ENCODE data around the gene DGKQ. TPM values are rescaled to one million over a fixed set of nuclear protein-coding genes. Genes with fewer than 3 reads are reported as not detected.

The DGKQ gene
- total and polyA plus RNA-seq, 2 donors (not counting 3 experiments of a cell fraction or from before 2014, with no cell fraction given), result 15.8 to 20.2 TPM

DNA sequence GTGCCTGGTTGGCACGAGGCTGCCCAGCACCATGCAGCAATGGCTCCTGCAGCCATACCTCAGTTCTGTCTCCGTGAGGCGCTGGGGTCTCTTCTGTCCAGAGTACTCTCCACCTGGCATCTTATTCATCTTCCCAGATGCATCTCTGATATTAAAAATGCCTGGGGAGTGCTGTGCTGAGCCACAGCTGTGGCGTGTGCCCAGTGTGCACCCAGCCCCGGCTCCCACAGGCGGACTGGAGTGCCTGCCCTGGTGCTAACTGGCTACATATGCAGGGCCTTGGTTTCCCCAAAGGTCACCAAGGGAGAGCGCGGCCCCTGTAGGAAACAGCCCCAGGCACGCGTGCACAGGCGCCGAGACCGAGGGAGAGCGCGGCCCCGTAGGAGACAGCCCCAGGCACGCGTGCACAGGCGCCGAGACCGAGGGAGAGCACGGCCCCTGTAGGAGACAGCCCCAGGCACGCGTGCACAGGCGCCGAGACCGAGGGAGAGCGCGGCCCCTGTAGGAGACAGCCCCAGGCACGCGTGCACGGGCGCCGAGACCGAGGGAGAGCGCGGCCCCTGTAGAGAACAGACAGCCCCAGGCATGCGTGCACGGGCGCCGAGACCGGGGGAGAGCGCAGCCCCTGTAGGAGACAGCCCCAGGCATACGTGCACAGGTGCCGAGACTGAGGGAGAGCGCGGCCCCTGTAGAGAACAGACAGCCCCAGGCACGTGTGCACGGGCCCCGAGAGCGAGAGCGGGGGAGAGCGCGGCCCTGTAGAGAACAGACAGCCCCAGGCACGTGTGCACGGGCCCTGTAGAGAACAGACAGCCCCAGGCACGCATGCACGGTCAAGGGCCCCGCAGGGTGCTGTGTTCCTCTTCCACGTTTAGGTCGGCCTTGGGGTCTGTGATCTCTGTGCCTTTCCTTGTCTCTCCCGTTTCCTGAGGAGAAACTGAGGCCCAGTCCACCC lies 26.6 kb downstream of the DGKQ start:
- TF ChIP-seq CTCF (IDR thresholded peaks at IDR 0.05; ENCODE audit: extremely low read depth in 1 of 2, insufficient read depth in 1 of 2, low read depth in 1 of 2, low read length in 2 of 2) (no peak), GATA2 (IDR thresholded peaks at IDR 0.05; ENCODE audit: insufficient read depth, insufficient read length, low read depth, low read length) (no peak), FOS (IDR thresholded peaks at IDR 0.05; ENCODE audit: borderline replicate concordance, insufficient read depth, low read length) (no peak), JUN (IDR thresholded peaks at IDR 0.05; ENCODE audit: borderline replicate concordance, insufficient read depth, insufficient read length, low read depth) (no peak), POLR2AphosphoS5 (IDR thresholded peaks at IDR 0.05; ENCODE audit: insufficient read depth, low read depth, low read length) (no peak), POLR2A (IDR thresholded peaks at IDR 0.05; ENCODE audit: low read depth, low read length) (no peak), MYC (IDR thresholded peaks at IDR 0.05; ENCODE audit: low read depth, low read length) (no peak), EZH2 (IDR thresholded peaks at IDR 0.05; ENCODE audit: borderline replicate concordance, low read depth, low read length, severe bottlenecking) (no peak)
- TF ChIP-seq, protein P1, sequence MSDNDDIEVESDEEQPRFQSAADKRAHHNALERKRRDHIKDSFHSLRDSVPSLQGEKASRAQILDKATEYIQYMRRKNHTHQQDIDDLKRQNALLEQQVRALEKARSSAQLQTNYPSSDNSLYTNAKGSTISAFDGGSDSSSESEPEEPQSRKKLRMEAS (IDR thresholded peaks at IDR 0.05; ENCODE audit: insufficient read depth, insufficient read length), result no peak
- Histone ChIP-seq H3K27me3 (ENCODE audit: control insufficient read depth in 2 of 2, insufficient read depth in 2 of 2, low read length in 2 of 2) (no peaks in the 10 kb centered on the region), H3K9me3 (replicated peaks; ENCODE audit: control insufficient read depth, insufficient read depth, low read length) (no peaks in the 10 kb centered on the region), H3K79me2 (ENCODE audit: control insufficient read depth, insufficient read depth, low read length) (no peaks in the 10 kb centered on the region), H3K9ac (replicated peaks; ENCODE audit: extremely low read depth, insufficient read depth, low read length) (no peak overlapping the region), H3K36me3 (ENCODE audit: control insufficient read depth in 2 of 2, extremely low read depth in 1 of 2, insufficient read depth in 2 of 2, low read length in 2 of 2) (no peaks in the 10 kb centered on the region), H3K4me3 (replicated peaks in 1 of 3; ENCODE audit: insufficient read depth in 1 of 3, low read depth in 1 of 3, low read length in 3 of 3) (no peak overlapping the region), H4K20me1 (replicated peaks; ENCODE audit: control insufficient read depth, extremely low read depth, insufficient read depth, low read length) (no peaks in the 10 kb centered on the region), H3K27ac (ENCODE audit: insufficient read depth, low read depth, low read length) (no peak overlapping the region), H2AFZ (ENCODE audit: low read depth, low read length) (no peak overlapping the region), H3K4me2 (ENCODE audit: insufficient read depth, low read length) (no peak overlapping the region), H3K9me1 (replicated peaks; ENCODE audit: control insufficient read depth, extremely low read depth, insufficient read depth, low read length) (no peaks in the 10 kb centered on the region), H3K4me1 (ENCODE audit: control insufficient read depth, extremely low read depth, insufficient read depth, low read length) (no peaks in the 10 kb centered on the region)
- BruUV-seq (replicated peaks), result no TSS peak
- DNase-seq (ENCODE audit: low read depth, low spot score) (no peak), FAIRE-seq (no peak)
- ChIA-PET CTCF (no interaction called here), POLR2A (no interaction called here)
- dilution Hi-C loops (cut with MboI; ENCODE audit: extremely low pct_ligation_motif_present, low sequenced_read_pairs), result no loop called here
- intact Hi-C loops (cut with micrococcal nuclease), result no loop called here

All from endothelial cell of umbilical vein (primary cell).